GM18907 (cell line): ENCODE measurements around the gene CD74.

Experiments used
- ATAC-seq: cut with Tn5 transposase; IDR thresholded peaks from one replicate; pipeline ENCODE4 v1.9.1; 2021; ENCODE audit warnings: mild to moderate bottlenecking, moderate library complexity; ENCODE audit not compliant: unreplicated experiment

CD74 gene

DNA sequence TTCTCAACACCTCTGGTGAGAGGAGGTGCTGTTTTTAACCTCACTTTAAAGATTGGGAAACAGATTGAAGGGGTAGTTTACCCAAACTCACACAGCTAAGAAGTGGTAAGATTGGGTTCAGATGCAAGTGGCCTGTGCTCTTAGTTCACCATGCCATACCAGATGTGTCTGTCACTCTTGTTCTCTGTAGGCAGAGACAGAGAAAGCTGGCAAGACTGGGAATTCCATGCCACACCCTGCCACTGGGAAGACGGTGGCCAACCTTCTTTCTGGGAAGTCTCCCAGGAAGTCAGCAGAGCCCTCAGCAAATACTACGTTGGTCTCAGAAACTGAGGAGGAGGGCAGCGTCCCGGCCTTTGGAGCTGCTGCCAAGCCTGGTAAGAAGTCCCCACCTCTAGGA is 44.2 kb downstream of the CD74 start:
- ATAC-seq: no peak

DNA sequence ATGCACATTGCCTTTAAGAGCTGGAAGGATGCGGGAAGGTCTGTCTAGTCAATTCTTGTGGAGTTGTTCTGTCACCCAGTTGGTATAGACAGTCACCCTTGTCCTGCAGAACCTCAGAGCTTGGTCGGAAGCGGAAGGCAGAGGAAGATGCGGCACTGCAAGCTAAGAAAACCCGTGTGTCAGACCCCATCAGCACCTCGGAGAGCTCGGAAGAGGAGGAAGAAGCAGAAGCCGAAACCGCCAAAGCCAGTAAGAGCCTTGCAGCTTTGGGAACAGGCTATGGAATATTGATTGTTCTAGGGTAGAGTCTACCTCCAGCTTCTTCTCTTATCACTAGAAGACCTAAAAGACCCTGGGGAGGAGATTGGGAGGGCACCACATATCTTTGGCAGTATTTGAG is 48.7 kb downstream of the CD74 start:
- no peak for ATAC-seq

DNA sequence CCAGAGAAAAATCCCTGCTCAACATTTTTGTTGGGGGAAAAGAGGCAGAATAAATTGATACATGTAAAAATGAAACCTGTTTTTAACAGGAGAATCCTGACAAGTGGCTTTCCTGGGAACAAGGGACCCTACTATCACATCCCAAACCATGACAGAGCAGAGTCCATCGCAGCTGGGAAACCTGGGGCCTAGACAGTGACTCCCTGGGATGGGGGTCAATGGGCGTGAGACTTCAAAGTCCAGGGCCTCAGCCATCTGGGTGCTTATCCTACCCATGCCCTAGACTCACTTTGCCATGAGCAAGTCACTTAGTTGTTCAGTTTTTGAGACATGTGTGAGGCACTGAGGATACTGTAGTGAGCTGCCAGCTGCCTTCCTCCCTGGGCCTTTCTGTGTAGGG is 49.5 kb downstream of the CD74 start:
- no peak for ATAC-seq

DNA sequence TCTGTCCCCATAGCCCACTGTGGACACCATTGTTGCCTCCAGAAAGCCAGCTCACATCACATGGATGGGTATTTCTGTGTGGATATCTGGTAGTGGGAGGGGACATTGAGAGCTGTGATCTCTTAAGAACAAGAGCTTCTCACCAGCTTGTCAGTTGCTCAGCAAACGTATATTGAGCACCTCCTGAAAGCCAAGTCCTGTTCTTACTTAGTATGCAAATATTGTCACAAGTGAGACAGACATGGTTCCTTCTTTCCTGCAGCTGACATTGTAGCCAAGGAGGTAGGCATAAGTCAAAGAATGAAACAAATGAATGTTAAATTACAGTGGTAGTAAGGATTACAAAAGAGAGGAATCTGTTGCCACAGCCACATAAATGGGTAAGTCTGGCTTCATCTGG is 51.4 kb downstream of the CD74 start:
- ATAC-seq: no peak

DNA sequence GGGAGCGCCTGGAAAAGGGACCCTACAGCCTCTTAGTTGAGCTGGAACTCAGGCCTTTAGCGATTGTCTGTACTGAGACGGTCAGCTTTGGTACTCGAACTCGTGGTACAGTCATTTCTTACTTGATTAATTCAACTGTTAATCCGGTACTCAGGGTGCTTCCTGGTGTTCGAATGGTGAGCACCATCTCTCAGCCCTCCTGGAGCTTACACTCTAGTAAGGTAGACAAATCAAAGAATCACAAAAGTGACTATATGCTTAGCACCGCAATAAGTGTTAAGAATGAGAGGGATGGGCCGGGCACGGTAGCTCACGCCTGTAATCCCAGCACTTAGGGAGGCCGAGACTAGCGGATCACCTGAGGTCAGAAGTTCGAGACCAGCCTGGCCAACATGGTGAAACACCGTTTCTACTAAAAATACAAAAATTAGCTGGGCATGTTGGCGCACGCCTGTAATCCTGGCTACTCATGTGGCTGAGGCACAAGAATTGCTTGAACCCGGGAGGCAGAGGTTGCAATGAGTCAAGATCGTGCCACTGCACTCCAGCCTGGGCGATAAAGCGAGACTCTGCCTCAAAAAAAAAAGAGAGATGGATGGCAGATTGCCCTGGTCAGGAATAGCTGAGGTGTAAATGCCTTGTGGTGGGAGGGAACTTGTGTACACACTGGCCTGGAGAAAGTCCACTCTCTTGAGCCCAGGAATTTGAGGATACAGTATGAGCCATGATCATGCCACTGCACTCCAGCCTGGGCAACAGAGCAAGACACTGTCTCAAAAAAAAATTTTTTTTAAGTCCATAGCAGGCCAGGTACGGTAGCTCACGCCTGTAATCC is 54.2 kb downstream of the CD74 start:
- no peak for ATAC-seq

DNA sequence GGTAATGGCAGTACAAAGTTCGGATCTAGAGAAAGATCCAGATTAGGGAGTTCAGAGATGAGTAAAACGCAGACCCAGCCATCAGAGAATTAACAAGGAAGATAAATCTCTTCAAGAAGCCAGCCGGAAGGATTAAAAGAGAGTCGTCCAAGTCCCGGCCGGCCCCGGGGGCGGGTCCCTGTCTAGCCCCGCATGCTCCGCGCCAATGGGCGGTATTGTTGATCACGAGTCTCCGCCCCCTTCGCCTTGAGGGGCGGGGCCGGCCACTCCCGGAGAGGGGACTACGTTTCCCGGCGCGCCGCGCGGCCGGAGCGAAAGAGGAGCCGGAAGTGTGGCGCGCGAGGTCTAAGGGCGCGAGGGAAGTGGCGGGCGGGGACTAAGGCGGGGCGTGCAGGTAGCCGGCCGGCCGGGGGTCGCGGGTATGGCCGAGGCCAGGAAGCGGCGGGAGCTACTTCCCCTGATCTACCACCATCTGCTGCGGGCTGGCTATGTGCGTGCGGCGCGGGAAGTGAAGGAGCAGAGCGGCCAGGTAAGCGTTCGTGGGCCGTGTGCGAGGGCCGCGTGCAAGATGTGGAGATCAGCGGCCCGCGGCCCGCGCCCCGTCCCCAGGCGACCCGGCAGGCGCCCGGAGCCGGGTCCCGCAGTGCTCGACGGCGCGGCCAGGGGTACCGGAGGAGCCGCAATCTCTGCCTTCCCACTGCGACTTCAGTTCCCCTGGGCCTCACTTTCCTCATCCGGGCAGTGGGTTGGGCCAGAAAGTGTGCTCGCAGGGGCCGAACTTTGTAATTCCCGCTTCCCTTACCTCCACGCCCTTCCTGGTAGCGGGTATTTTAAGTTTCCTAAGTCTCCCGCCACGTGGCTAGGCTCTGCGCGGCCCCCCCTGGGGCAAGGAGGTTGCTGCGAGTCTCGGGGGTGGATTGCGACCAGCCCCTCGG is 55.1 kb downstream of the CD74 start, which contains the start of gene TCOF1:
TCOF1 (plus strand) TSS at position 372 of the 935 bp plus-strand sequence; CDS start at position 422, 50 bp downstream.
- peak; percentile 91 for ATAC-seq

DNA sequence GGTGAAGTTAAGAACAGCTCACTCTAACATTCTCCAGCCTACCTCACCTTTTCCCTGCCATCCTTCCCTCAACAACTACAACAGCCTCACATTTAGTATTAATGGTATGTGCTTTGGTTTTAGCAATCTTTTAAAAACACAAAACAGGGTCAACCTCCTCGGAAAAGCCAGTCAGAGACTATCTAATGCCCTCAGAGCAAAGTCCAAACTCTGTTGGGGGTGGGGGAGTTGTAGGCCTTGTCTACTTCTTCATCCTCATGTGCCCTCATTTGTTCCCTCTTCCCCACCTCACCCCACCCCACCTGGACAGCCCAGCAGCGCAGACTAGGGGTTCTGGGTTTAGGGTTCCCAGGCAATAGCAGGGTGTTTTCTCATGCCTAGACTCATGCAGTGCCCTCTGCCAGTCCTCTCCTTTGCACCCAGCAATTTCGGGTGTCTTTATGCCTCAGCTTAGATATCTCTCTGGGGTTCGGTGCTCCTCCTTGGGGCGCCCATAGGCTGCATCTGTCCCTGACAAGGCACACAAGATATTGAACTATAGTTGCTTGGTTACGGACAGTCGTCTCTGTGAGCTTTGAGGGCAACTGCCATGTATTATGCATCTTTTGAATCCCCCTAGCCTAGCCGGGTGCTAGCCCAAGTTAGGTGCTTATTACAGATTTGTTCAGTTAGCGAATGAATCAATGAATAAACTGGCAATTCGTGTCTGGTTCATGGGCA is 56.0 kb downstream of the CD74 start:
- no peak for ATAC-seq

DNA sequence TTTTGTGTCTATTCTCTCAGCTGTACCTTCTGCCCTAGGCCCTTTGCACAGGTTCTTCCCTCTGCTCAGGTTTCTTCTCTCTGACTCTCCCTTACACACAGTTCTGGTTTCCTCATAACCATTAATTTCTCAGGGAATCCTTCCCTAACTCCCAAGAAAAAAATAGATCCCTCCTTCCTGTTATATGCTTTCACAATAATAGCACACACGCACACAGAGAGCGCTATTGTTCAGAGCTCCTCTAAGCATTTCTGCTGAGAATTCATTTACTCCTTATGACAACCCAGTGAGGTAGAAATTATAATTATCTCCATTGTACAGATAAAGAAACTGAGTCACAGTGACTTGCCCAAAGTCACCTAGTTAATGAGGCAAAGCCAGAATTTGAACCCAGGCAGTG is 56.9 kb downstream of the CD74 start:
- no peak for ATAC-seq

DNA sequence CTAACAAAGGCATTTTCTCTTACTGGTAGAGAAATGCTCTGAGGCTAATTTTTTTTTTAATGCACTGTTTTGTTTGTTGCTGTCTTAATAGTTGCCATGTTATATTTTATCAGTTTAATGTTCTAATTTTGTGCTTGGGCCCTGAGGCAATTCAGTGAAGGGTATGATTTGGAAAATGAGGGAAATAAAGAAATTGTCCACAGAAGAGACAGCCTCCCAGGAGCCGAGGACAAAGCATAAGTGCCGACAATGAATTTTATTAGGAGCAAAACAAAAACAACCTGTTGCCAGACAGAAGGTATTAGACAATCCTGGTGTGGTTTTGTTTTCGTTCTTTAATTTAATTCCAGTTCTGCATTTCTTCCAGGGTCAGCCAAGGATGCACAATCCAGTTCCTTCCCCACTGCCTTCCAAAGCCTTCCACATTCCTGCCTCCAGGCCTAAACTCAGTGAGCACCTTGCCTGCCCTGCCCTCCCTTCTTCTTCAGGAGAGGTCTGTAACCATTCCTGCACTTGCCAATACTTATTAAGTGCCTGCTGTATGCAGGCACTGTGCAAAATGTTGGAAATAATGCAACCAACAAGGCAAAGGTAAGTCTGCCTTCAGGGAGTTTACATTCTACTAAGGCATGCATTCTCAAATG is 59.6 kb downstream of the CD74 start:
- ATAC-seq: no peak

DNA sequence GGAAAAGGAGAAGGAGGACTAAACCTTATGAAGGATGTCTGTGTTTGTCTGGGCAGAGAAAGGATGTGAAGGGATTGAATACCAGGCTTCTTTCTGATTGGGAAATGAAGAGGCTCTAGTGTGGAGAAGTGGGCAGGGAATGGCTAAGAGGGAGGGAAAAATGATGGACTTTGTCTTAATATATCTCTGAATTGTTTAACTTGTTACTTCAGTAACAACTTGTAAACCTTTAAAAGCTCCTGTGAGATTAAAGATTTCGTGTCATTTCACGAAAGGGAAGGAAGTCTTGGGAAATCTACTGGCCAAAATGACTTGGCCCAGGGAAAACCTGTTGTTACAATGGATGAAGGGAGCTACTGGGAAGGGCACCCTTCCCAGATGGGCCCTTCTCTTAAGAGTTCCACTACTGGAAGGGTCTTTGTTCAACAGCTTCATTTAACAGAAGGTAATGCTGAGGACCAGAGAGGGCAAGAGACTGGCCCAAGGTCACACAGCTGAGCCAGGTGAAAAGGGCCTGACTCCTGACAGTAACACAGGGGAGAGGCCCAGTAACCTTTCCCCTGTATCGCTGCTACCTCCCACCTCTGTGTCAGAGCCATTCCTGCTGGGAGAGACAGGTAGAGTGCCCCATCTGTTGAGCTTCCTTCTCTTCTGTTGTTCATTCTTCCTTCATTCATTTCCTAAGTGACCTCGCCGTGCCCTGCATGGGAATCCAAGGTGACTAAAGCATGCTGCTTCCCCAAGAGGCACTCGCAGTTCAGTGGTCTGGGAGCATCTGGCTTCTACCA is 60.3 kb downstream of the CD74 start:
- no peak for ATAC-seq
